Hepatocyte (in vitro differentiated cells): Measurements from ENCODE around the gene MITF.

ENCODE experiments used
- CTCF ChIP-seq: fragments of 200-600 bp; sonication (generic); IDR thresholded peaks from 2 replicates; pipeline ENCODE4 v1.5.1; 2016; ENCODE audit warnings: antibody characterized with exemption, mild to moderate bottlenecking; ENCODE audit not compliant: poor library complexity
- EZH2 ChIP-seq: fragments of 200-600 bp; sonication (generic); IDR thresholded peaks from 2 replicates; pipeline ENCODE4 v1.6.1; 2016; ENCODE audit warnings: antibody characterized with exemption, mild to moderate bottlenecking, borderline replicate concordance
- EZH2phosphoT487 ChIP-seq: fragments of 200-600 bp; sonication (generic); IDR thresholded peaks from one replicate; pipeline ENCODE4 v1.6.1; 2018; ENCODE audit warnings: antibody characterized with exemption, mild to moderate bottlenecking, low read depth, moderate library complexity; ENCODE audit not compliant: unreplicated experiment, severe bottlenecking

- no peak for TF ChIP-seq CTCF
- no peak for TF ChIP-seq EZH2
- no peak for TF ChIP-seq EZH2phosphoT487
These were observed 6.9 kb downstream of the MITF start for GRCh38 chr3:69746119-69746518.
